IMR-90 (cell line): ENCODE data around the gene APOBEC3H. TPM values are rescaled to one million over a fixed set of nuclear protein-coding genes. Genes with fewer than 3 reads are reported as not detected.

Experiments used
- ATAC-seq: fragments of 200-7000 bp; cut with Tn5 transposase; 2 replicates; pipeline ENCODE4 v1.9.1; 2020; ENCODE audit warnings: low read depth, mild to moderate bottlenecking, moderate library complexity
- BruUV-seq: library from RNA; stranded (reverse); fragments of 400-500 nt; replicated peaks from 2 replicates; lab custom pipeline; 2021; lab: Mats Ljungman, UMichigan
- CTCF ChIA-PET: fragments of 300-600 bp; formaldehyde crosslinking; extraction: SDS; loops from one replicate; lab custom pipeline; 2021; ENCODE audit warnings: antibody characterized with exemption; lab: Yijun Ruan, JAX
- POLR2A ChIA-PET: fragments of 300-600 bp; sonication (Branson Sonifier 250); formaldehyde crosslinking; loops from one replicate; lab custom pipeline; 2022; ENCODE audit warnings: antibody characterized with exemption; ENCODE audit not compliant: unreplicated experiment; lab: Charles Lee
- DNase-seq: peaks from one replicate; pipeline ENCODE4 v3.0.0; 2013
- H2AFZ ChIP-seq: replicated peaks from 2 replicates; pipeline ENCODE3; 2013; ENCODE audit warnings: low read length, mild to moderate bottlenecking; ENCODE audit not compliant: poor library complexity
- H2AK5ac ChIP-seq: 2 replicates; pipeline ENCODE4 v1.6.1; 2013; ENCODE audit warnings: low read depth, low read length, inconsistent platforms
- H2AK9ac ChIP-seq: replicated peaks from 2 replicates; pipeline ENCODE3; 2013; ENCODE audit warnings: mild to moderate bottlenecking, low read depth, low read length, moderate library complexity; ENCODE audit not compliant: poor library complexity
- H2BK120ac ChIP-seq: 2 replicates; pipeline ENCODE4 v1.6.1; 2013; ENCODE audit warnings: low read depth, low read length, inconsistent platforms
- H2BK15ac ChIP-seq: 3 replicates; pipeline ENCODE4 v1.6.1; 2013; ENCODE audit warnings: low read depth, low read length, inconsistent platforms
- H2BK20ac ChIP-seq: 2 replicates; pipeline ENCODE4 v1.6.1; 2013; ENCODE audit warnings: low read depth, mild to moderate bottlenecking, inconsistent platforms, low read length, moderate library complexity
- H2BK5ac ChIP-seq: 2 replicates; pipeline ENCODE4 v1.6.1; 2013; ENCODE audit warnings: mild to moderate bottlenecking, low read depth, low read length, inconsistent platforms; ENCODE audit not compliant: poor library complexity, severe bottlenecking
- H3K14ac ChIP-seq: replicated peaks from 2 replicates; pipeline ENCODE4 v1.6.1; 2013; ENCODE audit warnings: low read depth, low read length, inconsistent platforms
- H3K18ac ChIP-seq: 2 replicates; pipeline ENCODE4 v1.6.1; 2013; ENCODE audit warnings: low read depth, low read length, control low read depth
- H3K23ac ChIP-seq: 2 replicates; pipeline ENCODE4 v1.6.1; 2013; ENCODE audit warnings: low read depth, low read length, inconsistent platforms
- H3K27ac ChIP-seq: 2 replicates; pipeline ENCODE4 v1.5.1; 2013; ENCODE audit warnings: mild to moderate bottlenecking, control low read depth, low read length; ENCODE audit not compliant: insufficient read depth
- H3K27me3 ChIP-seq: 2 replicates; pipeline ENCODE4 v1.6.1; 2013; ENCODE audit warnings: low read length; ENCODE audit not compliant: control insufficient read depth, insufficient read depth
- H3K36me3 ChIP-seq: 2 replicates; pipeline ENCODE4 v1.6.1; 2013; ENCODE audit warnings: low read length, mixed read lengths; ENCODE audit not compliant: control insufficient read depth, insufficient read depth
- H3K4ac ChIP-seq: 2 replicates; pipeline ENCODE4 v1.6.1; 2013; ENCODE audit warnings: low read depth, low read length, inconsistent platforms
- H3K4me1 ChIP-seq: 2 replicates; pipeline ENCODE4 v1.6.1; 2013; ENCODE audit warnings: low read length, mixed read lengths; ENCODE audit not compliant: control insufficient read depth, insufficient read depth
- H3K4me2 ChIP-seq: 2 replicates; pipeline ENCODE4 v1.6.1; 2013; ENCODE audit warnings: low read depth, mild to moderate bottlenecking, control low read depth, low read length, moderate library complexity
- H3K4me3 ChIP-seq: 2 replicates; pipeline ENCODE4 v1.5.1; 2013; ENCODE audit warnings: low read depth, mild to moderate bottlenecking, control low read depth, low read length, moderate library complexity; ENCODE audit not compliant: insufficient read depth
- H3K56ac ChIP-seq: 2 replicates; pipeline ENCODE4 v1.6.1; 2013; ENCODE audit warnings: low read length, inconsistent platforms; ENCODE audit not compliant: insufficient read depth; ENCODE audit errors: extremely low read depth
- H3K79me1 ChIP-seq, 2 experiments: 2 replicates each; pipeline ENCODE4 v1.6.1; 2013; ENCODE audit warnings: low read length in 2 of 2, inconsistent platforms in 1 of 2, low read depth in 1 of 2
- H3K9ac ChIP-seq: 2 replicates; pipeline ENCODE4 v1.6.1; 2013; ENCODE audit warnings: low read depth, low read length, control low read depth
- H3K9me1 ChIP-seq: 2 replicates; pipeline ENCODE4 v1.6.1; 2013; ENCODE audit warnings: low read length, inconsistent platforms; ENCODE audit not compliant: insufficient read depth
- H3K9me3 ChIP-seq: 2 replicates; pipeline ENCODE4 v1.6.1; 2013; ENCODE audit warnings: low read length; ENCODE audit not compliant: control insufficient read depth, insufficient read depth
- H4K20me1 ChIP-seq: 2 replicates; pipeline ENCODE4 v1.6.1; 2013; ENCODE audit warnings: low read length, inconsistent platforms; ENCODE audit not compliant: insufficient read depth
- H4K5ac ChIP-seq: 2 replicates; pipeline ENCODE4 v1.6.1; 2013; ENCODE audit warnings: mild to moderate bottlenecking, low read depth, low read length, control low read depth
- H4K8ac ChIP-seq, 2 experiments: 2 replicates each; pipeline ENCODE4 v1.6.1; 2013; ENCODE audit warnings: low read depth in 2 of 2, low read length in 2 of 2, control low read depth in 1 of 2, inconsistent platforms in 1 of 2
- H4K91ac ChIP-seq: 2 replicates; pipeline ENCODE4 v1.6.1; 2013; ENCODE audit warnings: low read depth, low read length, inconsistent platforms; ENCODE audit not compliant: insufficient read depth
- BHLHE40 ChIP-seq: fragments of 150-350 bp; IDR thresholded peaks from 2 replicates; pipeline ENCODE4 v1.6.1; 2016; ENCODE audit warnings: mild to moderate bottlenecking, low read depth, low read length
- CEBPB ChIP-seq: IDR thresholded peaks from 2 replicates; pipeline ENCODE4 v1.6.1; 2012; ENCODE audit warnings: low read depth, low read length, improper control_type of control experiment
- CHD1 ChIP-seq: IDR thresholded peaks from 2 replicates; pipeline ENCODE4 v1.6.1; 2012; ENCODE audit warnings: low read depth, low read length, improper control_type of control experiment
- ELK1 ChIP-seq: fragments of 150-350 bp; IDR thresholded peaks from 2 replicates; pipeline ENCODE4 v1.6.1; 2016; ENCODE audit warnings: low read depth, mild to moderate bottlenecking, low read length, moderate library complexity, borderline replicate concordance
- FOS ChIP-seq: fragments of 150-350 bp; IDR thresholded peaks from 2 replicates; pipeline ENCODE4 v1.6.1; 2016; ENCODE audit warnings: low read depth, low read length
- MAZ ChIP-seq: IDR thresholded peaks from 2 replicates; pipeline ENCODE4 v1.6.1; 2012; ENCODE audit warnings: low read depth, mild to moderate bottlenecking, low read length, improper control_type of control experiment, moderate library complexity, borderline replicate concordance
- MXI1 ChIP-seq: IDR thresholded peaks from 2 replicates; pipeline ENCODE4 v1.6.1; 2012; ENCODE audit warnings: low read depth, mild to moderate bottlenecking, low read length, moderate library complexity, borderline replicate concordance
- NFE2L2 ChIP-seq: fragments of 150-350 bp; IDR thresholded peaks from 2 replicates; pipeline ENCODE4 v1.6.1; 2016; ENCODE audit warnings: low read depth, mild to moderate bottlenecking, low read length
- RFX5 ChIP-seq: IDR thresholded peaks from 2 replicates; pipeline ENCODE4 v1.8.0; 2012; ENCODE audit warnings: low read depth, mild to moderate bottlenecking, low read length, moderate library complexity
- SMC3 ChIP-seq: fragments of 150-350 bp; IDR thresholded peaks from 2 replicates; pipeline ENCODE4 v1.6.1; 2016; ENCODE audit warnings: low read depth, mild to moderate bottlenecking, antibody characterized with exemption, low read length, moderate library complexity
- USF2 ChIP-seq: fragments of 150-350 bp; IDR thresholded peaks from 2 replicates; pipeline ENCODE4 v1.6.1; 2017; ENCODE audit warnings: mild to moderate bottlenecking, antibody characterized with exemption, low read length, low read depth
- WGBS, 2 experiments: methylation state at CpG; one replicate each; pipeline versions ENCODE4 v1.1.5 to v1.1.7; 2013; ENCODE audit warnings: missing lambda C conversion rate in 2 of 2; ENCODE audit not compliant: insufficient read length in 1 of 2; ENCODE audit errors: extremely low coverage in 2 of 2; 5-methylcytosine and 5-hydroxymethylcytosine counted together
- dilution Hi-C: fragments of 300-500 bp; cut with HindIII; formaldehyde crosslinking; loops from one replicate; pipeline ENCODE4 v1.14.3; 2018; ENCODE audit warnings: low sequenced_read_pairs; ENCODE audit not compliant: unreplicated experiment
- in situ Hi-C: fragments of 300-500 bp; cut with MboI; formaldehyde crosslinking; loops from 3 replicates; pipeline ENCODE4 v1.14.3; 2019; ENCODE audit warnings: low sequenced_read_pairs, inconsistent platforms, mixed read lengths
- intact Hi-C: fragments of 100-400 bp; cut with micrococcal nuclease; formaldehyde crosslinking; loops from 2 replicates; pipeline ENCODE4 v1.10.0; 2022
- polyA plus RNA-seq, 3 experiments: library from polyadenylated mRNA; depleted of rRNA; stranded (reverse); fragments of >200 nt; gene quantifications; 2 replicates each; pipeline ENCODE4 v1.2.3, GENCODE V29; 2012; ENCODE audit warnings: low replicate concordance in 1 of 3
- total RNA-seq: library from RNA; depleted of rRNA; stranded (reverse); fragments of >200 nt; gene quantifications from 2 replicates; pipeline ENCODE4 v1.2.3, GENCODE V29; 2012

The APOBEC3H gene
- total and polyA plus RNA-seq, 2 of the 4 experiments (the other 2 are of a cell fraction), result 0.18 TPM; not detected in 1

GRCh38 chr22:39132871-39133524, 36.0 kb downstream of the APOBEC3H start:
- DNase-seq, result no peak

More at GRCh38 chr22:39132871-39133524, 36.0 kb downstream of the APOBEC3H start:
- no peak overlapping the region for H3K9ac ChIP-seq
- H2BK15ac ChIP-seq, result no peak overlapping the region
- CTCF ChIA-PET, result no interaction called here
- dilution Hi-C loops, result no loop called here
- intact Hi-C loops, result no loop called here
- H3K4me1 ChIP-seq, result peaks cover 8% of the 10 kb centered on the region
- ATAC-seq, result no peak
- H2BK5ac ChIP-seq, result no peak overlapping the region
- H3K14ac ChIP-seq, result no peak overlapping the region
- no peak overlapping the region for H3K23ac ChIP-seq
- H2BK20ac ChIP-seq, result no peak overlapping the region
- no peaks in the 10 kb centered on the region for H3K9me3 ChIP-seq
- no peak overlapping the region for H3K4me3 ChIP-seq
- no peaks in the 10 kb centered on the region for H3K36me3 ChIP-seq
- H3K79me1 ChIP-seq, result no peaks in the 10 kb centered on the region
- no peaks in the 10 kb centered on the region for H4K20me1 ChIP-seq
- TF ChIP-seq NFE2L2 (no peak), USF2 (no peak), MXI1 (no peak), FOS (no peak), BHLHE40 (no peak), CEBPB (no peak), CHD1 (no peak), RFX5 (no peak), ELK1 (no peak), MAZ (no peak), SMC3 (no peak)
- H2BK120ac ChIP-seq, result no peak overlapping the region
- no TSS peak for BruUV-seq
- no peak overlapping the region for H2AFZ ChIP-seq
- in situ Hi-C loops, result no loop called here
- 92% methylated on average over 4 of the region's 22 CpGs; no CpG with 5 or more reads in 1 of the 2 experiments for WGBS, 2 experiments
- H3K4ac ChIP-seq, result no peak overlapping the region
- no peak overlapping the region for H4K91ac ChIP-seq
- no peak overlapping the region for H2AK9ac ChIP-seq
- no peaks in the 10 kb centered on the region for H3K9me1 ChIP-seq
- H3K18ac ChIP-seq, result no peak overlapping the region
- H2AK5ac ChIP-seq, result no peak overlapping the region
- no peak overlapping the region for H3K56ac ChIP-seq
- no peak overlapping the region for H4K5ac ChIP-seq
- POLR2A ChIA-PET, result no interaction called here
- H4K8ac ChIP-seq, result no peak overlapping the region
- no peak overlapping the region for H3K27ac ChIP-seq
- H3K27me3 ChIP-seq, result no peaks in the 10 kb centered on the region
- no peak overlapping the region for H3K4me2 ChIP-seq
